Kidney capillary endothelial cell (primary cell): ENCODE data around the gene USP1.
A peak's percentile ranks its signal among the peaks of the same experiment; 100 is the strongest.

Experiments
- DNase-seq: peaks from one replicate; pipeline ENCODE4 v3.0.0-alpha.2; 2018; ENCODE audit warnings: low spot score

USP1 gene

GRCh38 chr1:62487956-62488355 lies 51.1 kb downstream of the USP1 start:
- no peak for DNase-seq

GRCh38 chr1:62492521-62492920 lies 55.7 kb downstream of the USP1 start:
- DNase-seq, result no peak

- DNase-seq, result peak; percentile 16
Measured at GRCh38 chr1:62493656-62494055, 56.8 kb downstream of the USP1 start.

- no peak for DNase-seq
Measured at GRCh38 chr1:62494137-62494536, 57.3 kb downstream of the USP1 start.

- DNase-seq, result no peak
Measured at GRCh38 chr1:62500210-62500609, 63.4 kb downstream of the USP1 start.
